HL-60/S4 treated with retinoic acid at 250 ng/mL for 4 days and 3 days (cell line): ENCODE data around the gene TM4SF4.
"Not testable (repeated sequence)": the region's sequence is repeated elsewhere in the genome, so short reads cannot be mapped to it uniquely, and the experiment has no call there.

ENCODE experiments used
- in situ Hi-C: fragments of 300-500 bp; cut with MboI; formaldehyde crosslinking; loops from 2 replicates; pipeline ENCODE4 v1.7.0; 2022; ENCODE audit warnings: low sequenced_read_pairs

TM4SF4 gene

GRCh38 chr3:149474250-149474817 lies at the start of gene TM4SF4:
Gene TM4SF4 (plus strand): TSS chr3:149474697. CDS start chr3:149474878, 181 bp downstream.
- in situ Hi-C loops, result no loop called here

- in situ Hi-C loops, result no loop called here
Measured at GRCh38 chr3:149424918-149425317, 49.6 kb upstream of the TM4SF4 start.

GRCh38 chr3:149426325-149426724 lies 48.2 kb upstream of the TM4SF4 start:
- in situ Hi-C loops, result no loop called here

GRCh38 chr3:149428087-149428486 lies 46.4 kb upstream of the TM4SF4 start:
- in situ Hi-C loops, result no loop called here

GRCh38 chr3:149430216-149430615 lies 44.3 kb upstream of the TM4SF4 start:
- in situ Hi-C loops, result no loop called here

- in situ Hi-C loops, result no loop called here
Measured at GRCh38 chr3:149432149-149432548, 42.3 kb upstream of the TM4SF4 start.

- in situ Hi-C loops, result no loop called here
Measured at GRCh38 chr3:149435996-149436885, 38.3 kb upstream of the TM4SF4 start.

GRCh38 chr3:149437286-149437685 lies 37.2 kb upstream of the TM4SF4 start:
- in situ Hi-C loops, result no loop called here

- in situ Hi-C loops, result no loop called here
Measured at GRCh38 chr3:149437710-149438109, 36.8 kb upstream of the TM4SF4 start.

- in situ Hi-C loops, result no loop called here
Measured at GRCh38 chr3:149438981-149439380, 35.5 kb upstream of the TM4SF4 start.

GRCh38 chr3:149441642-149442041 lies 32.9 kb upstream of the TM4SF4 start:
- in situ Hi-C loops, result no loop called here

- in situ Hi-C loops, result no loop called here
Measured at GRCh38 chr3:149442043-149442442, 32.5 kb upstream of the TM4SF4 start.

GRCh38 chr3:149442851-149443544 lies 31.5 kb upstream of the TM4SF4 start:
- in situ Hi-C loops, result no loop called here

GRCh38 chr3:149443545-149443912 lies 31.0 kb upstream of the TM4SF4 start:
- in situ Hi-C loops, result no loop called here

GRCh38 chr3:149444867-149445266 lies 29.6 kb upstream of the TM4SF4 start:
- in situ Hi-C loops, result not testable (repeated sequence)

GRCh38 chr3:149448331-149448831 lies 26.1 kb upstream of the TM4SF4 start:
- in situ Hi-C loops, result no loop called here

- in situ Hi-C loops, result no loop called here
Measured at GRCh38 chr3:149449182-149449581, 25.3 kb upstream of the TM4SF4 start.

GRCh38 chr3:149449799-149450198 lies 24.7 kb upstream of the TM4SF4 start:
- in situ Hi-C loops, result no loop called here

- in situ Hi-C loops, result no loop called here
Measured at GRCh38 chr3:149450281-149450680, 24.2 kb upstream of the TM4SF4 start.

GRCh38 chr3:149452036-149452435 lies 22.5 kb upstream of the TM4SF4 start:
- in situ Hi-C loops, result no loop called here

GRCh38 chr3:149453140-149453805 lies 21.2 kb upstream of the TM4SF4 start:
- in situ Hi-C loops, result no loop called here
